Astrocyte (in vitro differentiated cells and primary cell): ENCODE data around the gene SLC16A1. TPM values are rescaled to one million over a fixed set of nuclear protein-coding genes. Genes with fewer than 3 reads are reported as not detected.
"Not testable (repeated sequence)": the region's sequence is repeated elsewhere in the genome, so short reads cannot be mapped to it uniquely, and the experiment has no call there.

ENCODE experiments used
- DNase-seq: peaks from one replicate; pipeline ENCODE4 v3.0.0-alpha.2; 2010; ENCODE audit warnings: low read depth
- FAIRE-seq: peaks from 2 replicates; lab custom pipeline; 2011; peaks lifted over from hg19 to GRCh38; lab: Jason Lieb, UNC
- H2AFZ ChIP-seq: 2 replicates; pipeline ENCODE4 v1.6.0; 2012; ENCODE audit warnings: low read depth, low read length, inconsistent platforms
- H3K27ac ChIP-seq: 2 replicates; pipeline ENCODE4 v1.5.1; 2011; ENCODE audit warnings: low read depth, low read length, inconsistent platforms
- H3K27me3 ChIP-seq: 2 replicates; pipeline ENCODE4 v1.6.0; 2011; ENCODE audit warnings: low read length, inconsistent platforms; ENCODE audit not compliant: insufficient read depth
- H3K36me3 ChIP-seq: 2 replicates; pipeline ENCODE4 v1.5.1; 2011; ENCODE audit warnings: low read length, inconsistent platforms; ENCODE audit not compliant: insufficient read depth
- H3K4me1 ChIP-seq: 2 replicates; pipeline ENCODE4 v1.5.1; 2011; ENCODE audit warnings: low read length, inconsistent platforms; ENCODE audit not compliant: insufficient read depth
- H3K4me2 ChIP-seq: 2 replicates; pipeline ENCODE4 v1.6.0; 2012; ENCODE audit warnings: low read length, inconsistent platforms
- H3K4me3 ChIP-seq: 2 replicates; pipeline ENCODE4 v1.5.1; 2011; ENCODE audit warnings: low read depth, mild to moderate bottlenecking, low read length, inconsistent platforms; ENCODE audit not compliant: insufficient read depth
- H3K79me2 ChIP-seq: 2 replicates; pipeline ENCODE4 v1.6.0; 2012; ENCODE audit warnings: mild to moderate bottlenecking, low read length, inconsistent platforms; ENCODE audit not compliant: insufficient read depth
- H3K9ac ChIP-seq: 2 replicates; pipeline ENCODE4 v1.6.0; 2012; ENCODE audit warnings: mild to moderate bottlenecking, low read length, inconsistent platforms
- H3K9me3 ChIP-seq: 2 replicates; pipeline ENCODE4 v1.5.1; 2012; ENCODE audit warnings: low read depth, mild to moderate bottlenecking, low read length, inconsistent platforms; ENCODE audit not compliant: insufficient read depth
- H4K20me1 ChIP-seq: 2 replicates; pipeline ENCODE4 v1.6.0; 2012; ENCODE audit warnings: low read length, inconsistent platforms; ENCODE audit not compliant: insufficient read depth
- H3K27ac Mint-ChIP-seq: one replicate; pipeline ENCODE4 v1.8.0; 2021; ENCODE audit warnings: mild to moderate bottlenecking, mixed read lengths; ENCODE audit not compliant: unreplicated experiment
- H3K27me3 Mint-ChIP-seq: one replicate; pipeline ENCODE4 v1.8.0; 2021; ENCODE audit warnings: low read depth, mixed read lengths; ENCODE audit not compliant: unreplicated experiment
- H3K36me3 Mint-ChIP-seq: one replicate; pipeline ENCODE4 v1.8.0; 2021; ENCODE audit warnings: low read depth, mixed read lengths; ENCODE audit not compliant: unreplicated experiment
- H3K4me1 Mint-ChIP-seq: one replicate; pipeline ENCODE4 v1.8.0; 2021; ENCODE audit warnings: low read depth, mixed read lengths; ENCODE audit not compliant: unreplicated experiment
- H3K4me3 Mint-ChIP-seq: one replicate; pipeline ENCODE4 v1.8.0; 2021; ENCODE audit warnings: mild to moderate bottlenecking, moderate library complexity, mixed read lengths; ENCODE audit not compliant: unreplicated experiment
- H3K9me3 Mint-ChIP-seq: one replicate; pipeline ENCODE4 v1.8.0; 2021; ENCODE audit warnings: mild to moderate bottlenecking, mixed read lengths; ENCODE audit not compliant: unreplicated experiment
- CTCF ChIP-seq: IDR thresholded peaks from 2 replicates; pipeline ENCODE4 v1.5.1; 2011; ENCODE audit warnings: low read depth, mild to moderate bottlenecking, inconsistent platforms, low read length, moderate library complexity; ENCODE audit not compliant: insufficient read depth
- EZH2 ChIP-seq: IDR thresholded peaks from 2 replicates; pipeline ENCODE4 v1.6.1; 2012; ENCODE audit warnings: mild to moderate bottlenecking, low read length, inconsistent platforms; ENCODE audit not compliant: insufficient read depth
- total RNA-seq: library from RNA; stranded (reverse); gene quantifications from 2 replicates; pipeline ENCODE4 v1.2.1, GENCODE V29; 2021

SLC16A1 gene
- total RNA-seq, 1 donor from 2014 or later = 153 TPM

GRCh38 chr1:112995890-112996289 lies 39.9 kb upstream of the SLC16A1 start:
- H3K4me1 ChIP-seq = no peaks in the 10 kb centered on the region
- no peaks in the 10 kb centered on the region for H3K9me3 ChIP-seq
- no peak overlapping the region for H3K27ac ChIP-seq
- no peak overlapping the region for H3K4me2 ChIP-seq
- no peak overlapping the region for H2AFZ ChIP-seq
- no peaks in the 10 kb centered on the region for H3K27me3 ChIP-seq
- peaks cover 23% of the 10 kb centered on the region for H3K4me1 Mint-ChIP-seq
- no peak overlapping the region for H3K9ac ChIP-seq
- no peaks in the 10 kb centered on the region for H3K36me3 ChIP-seq
- H3K27me3 Mint-ChIP-seq = no peaks in the 10 kb centered on the region
- no peaks in the 10 kb centered on the region for H3K9me3 Mint-ChIP-seq
- peak; percentile 20 for DNase-seq
- H3K4me3 ChIP-seq = no peak overlapping the region
- TF ChIP-seq CTCF = no peak
- TF ChIP-seq EZH2 = no peak
- no peaks in the 10 kb centered on the region for H4K20me1 ChIP-seq
- FAIRE-seq = no peak
- no peak overlapping the region for H3K4me3 Mint-ChIP-seq
- H3K36me3 Mint-ChIP-seq = peaks cover 7% of the 10 kb centered on the region
- no peak overlapping the region for H3K27ac Mint-ChIP-seq
- H3K79me2 ChIP-seq = no peaks in the 10 kb centered on the region

GRCh38 chr1:112995021-112995420 lies 39.0 kb upstream of the SLC16A1 start:
- not testable (repeated sequence) for FAIRE-seq

GRCh38 chr1:112992780-112993179 lies 36.8 kb upstream of the SLC16A1 start:
- no peak overlapping the region for H3K27ac Mint-ChIP-seq
- H3K9me3 ChIP-seq = no peaks in the 10 kb centered on the region
- FAIRE-seq (no peak), DNase-seq (no peak)
- H3K79me2 ChIP-seq = no peaks in the 10 kb centered on the region
- H3K4me2 ChIP-seq = no peak overlapping the region
- H3K4me1 ChIP-seq = no peaks in the 10 kb centered on the region
- H3K9ac ChIP-seq = no peak overlapping the region
- TF ChIP-seq CTCF (no peak), EZH2 (no peak)
- H4K20me1 ChIP-seq = no peaks in the 10 kb centered on the region
- no peak overlapping the region for H2AFZ ChIP-seq
- peaks cover 5% of the 10 kb centered on the region for H3K36me3 Mint-ChIP-seq
- no peak overlapping the region for H3K27ac ChIP-seq
- H3K4me1 Mint-ChIP-seq = peaks cover 9% of the 10 kb centered on the region
- no peaks in the 10 kb centered on the region for H3K27me3 Mint-ChIP-seq
- no peaks in the 10 kb centered on the region for H3K36me3 ChIP-seq
- H3K9me3 Mint-ChIP-seq = no peaks in the 10 kb centered on the region
- H3K27me3 ChIP-seq = no peaks in the 10 kb centered on the region
- no peak overlapping the region for H3K4me3 ChIP-seq
- no peak overlapping the region for H3K4me3 Mint-ChIP-seq

More at GRCh38 chr1:112995021-112995420, 39.0 kb upstream of the SLC16A1 start:
- H3K9ac ChIP-seq, H4K20me1 ChIP-seq, DNase-seq, H3K4me3 Mint-ChIP-seq, H3K27ac Mint-ChIP-seq, H3K36me3 Mint-ChIP-seq, H3K9me3 Mint-ChIP-seq, H3K27ac ChIP-seq, H3K4me3 ChIP-seq, H2AFZ ChIP-seq, H3K4me2 ChIP-seq, H3K27me3 Mint-ChIP-seq, H3K9me3 ChIP-seq, H3K4me1 ChIP-seq, H3K27me3 ChIP-seq, H3K36me3 ChIP-seq, H3K79me2 ChIP-seq: not testable (repeated sequence)
- H3K4me1 Mint-ChIP-seq = peaks cover 23% of the 10 kb centered on the region
